T follicular helper cell (primary cell): ENCODE results near the gene MCU.

ENCODE experiments used
- DNase-seq: peaks from one replicate; pipeline ENCODE4 v3.0.0-alpha.2; 2020; ENCODE audit warnings: low read depth

Gene MCU

GRCh38 chr10:72842164-72842563, 150.2 kb downstream of the MCU start:
- DNase-seq, result no peak

- no peak for DNase-seq
These were observed 154.3 kb downstream of the MCU start for GRCh38 chr10:72846238-72846637.

- DNase-seq, result no peak
These were observed 155.7 kb downstream of the MCU start for GRCh38 chr10:72847681-72848080.

GRCh38 chr10:72850861-72851260, 158.9 kb downstream of the MCU start:
- DNase-seq, result no peak

GRCh38 chr10:72851509-72851908, 159.6 kb downstream of the MCU start:
- no peak for DNase-seq

- DNase-seq, result no peak
These were observed 160.6 kb downstream of the MCU start for GRCh38 chr10:72852508-72852907.

- DNase-seq, result no peak
These were observed 163.2 kb downstream of the MCU start for GRCh38 chr10:72855129-72855528.

GRCh38 chr10:72855790-72856189, 163.8 kb downstream of the MCU start:
- DNase-seq, result no peak

GRCh38 chr10:72858067-72858466, 166.1 kb downstream of the MCU start:
- no peak for DNase-seq

- DNase-seq, result no peak
These were observed 171.0 kb downstream of the MCU start for GRCh38 chr10:72862957-72863356.

- no peak for DNase-seq
These were observed 183.5 kb downstream of the MCU start for GRCh38 chr10:72875250-72876055.

- DNase-seq, result no peak
These were observed 187.3 kb downstream of the MCU start for GRCh38 chr10:72879245-72879644.

GRCh38 chr10:72881291-72881690, 189.3 kb downstream of the MCU start:
- DNase-seq, result no peak

- DNase-seq, result no peak
These were observed 191.9 kb downstream of the MCU start for GRCh38 chr10:72883861-72884260.

- no peak for DNase-seq
These were observed 194.0 kb downstream of the MCU start for GRCh38 chr10:72885953-72886352.

- no peak for DNase-seq
These were observed 194.7 kb downstream of the MCU start for GRCh38 chr10:72886621-72887020.

- DNase-seq, result no peak
These were observed 195.1 kb downstream of the MCU start for GRCh38 chr10:72887043-72887442.

GRCh38 chr10:72888151-72888638, 196.3 kb downstream of the MCU start:
- no peak for DNase-seq

GRCh38 chr10:72889391-72889831, 197.5 kb downstream of the MCU start:
- DNase-seq, result no peak

GRCh38 chr10:72890086-72890485, 198.1 kb downstream of the MCU start:
- DNase-seq, result no peak

GRCh38 chr10:72893136-72893798, 201.3 kb downstream of the MCU start, which contains the start of gene OIT3:
Gene OIT3, plus strand, starts transcription at chr10:72893739. Its CDS starts 60 bp downstream, at chr10:72893799.
- DNase-seq, result no peak

- no peak for DNase-seq
These were observed 203.4 kb downstream of the MCU start for GRCh38 chr10:72895236-72895850.

GRCh38 chr10:72898616-72899015, 206.7 kb downstream of the MCU start:
- no peak for DNase-seq
